ENCODE data around the gene ZMYM1. TPM values are rescaled to one million over a fixed set of nuclear protein-coding genes. Genes with fewer than 3 reads are reported as not detected.

Gene ZMYM1
- total and polyA plus RNA-seq, 2 of the 8 experiments (the other 6 are each of a cell fraction or from before 2014, with no cell fraction given) = 10.0 to 41.3 TPM

GRCh38 chr1:35046730-35047129 is 32.5 kb upstream of the ZMYM1 start:
- Histone ChIP-seq H2BK15ac (ENCODE audit: low read length) (no peak overlapping the region), H3K27ac (ENCODE audit: low read depth, low read length) (no peak overlapping the region), H3K23ac (ENCODE audit: insufficient read length) (no peak overlapping the region), H3K23me2 (ENCODE audit: low read depth, low read length) (no peaks in the 10 kb centered on the region), H2BK12ac (ENCODE audit: low read depth, low read length) (no peak overlapping the region), H3K4me2 (ENCODE audit: insufficient read depth in 1 of 2, low read depth in 2 of 2, low read length in 2 of 2) (no peak overlapping the region), H2BK120ac (replicated peaks; ENCODE audit: low read depth, low read length) (no peak overlapping the region), H2AK5ac (ENCODE audit: low read depth, low read length) (no peak overlapping the region), H3K79me1 (ENCODE audit: low read depth, low read length) (no peaks in the 10 kb centered on the region), H3K27me3 (replicated peaks in 1 of 4; ENCODE audit: control insufficient read depth in 3 of 4, extremely low read depth in 1 of 4, insufficient read depth in 3 of 4, low read length in 3 of 4) (no peaks in the 10 kb centered on the region; a peak in 1 of 7 replicates), H3K4me3 (ENCODE audit: extremely low read depth in 1 of 4, insufficient read depth in 2 of 4, low read depth in 3 of 4, low read length in 4 of 4) (no peak overlapping the region), H3K18ac (ENCODE audit: extremely low read depth, low read length) (no peak overlapping the region), H2BK20ac (ENCODE audit: low read length) (no peak overlapping the region), H3K36me3 (ENCODE audit: control insufficient read depth in 2 of 4, insufficient read depth in 4 of 4, low read length in 3 of 4) (no peaks in the 10 kb centered on the region), H3K4me1 (replicated peaks in 1 of 4; ENCODE audit: control insufficient read depth in 3 of 4, insufficient read depth in 4 of 4, low read length in 3 of 4) (no peaks in the 10 kb centered on the region; a peak in 1 of 7 replicates), H2BK5ac (ENCODE audit: low read depth, low read length) (no peak overlapping the region), H4K8ac (ENCODE audit: extremely low read depth, insufficient read depth, low read length) (no peak overlapping the region), H3K79me2 (ENCODE audit: control insufficient read depth in 1 of 2, insufficient read depth in 2 of 2, low read length in 2 of 2) (no peaks in the 10 kb centered on the region), H2AFZ (ENCODE audit: low read length) (0 out of 2 replicates have a peak overlapping the region, but pooled peaks have one; percentile 15), H3K4ac (replicated peaks; ENCODE audit: insufficient read length, low read depth, low read length) (no peak overlapping the region), H4K5ac (ENCODE audit: insufficient read length, low read depth, low read length) (no peak overlapping the region), H3K9ac (replicated peaks in 1 of 4; ENCODE audit: extremely low read depth in 1 of 4, low read depth in 3 of 4, low read length in 3 of 4) (no peak overlapping the region), H4K91ac (replicated peaks; ENCODE audit: insufficient read length, low read length) (no peak overlapping the region), H3K56ac (replicated peaks; ENCODE audit: insufficient read length, low read depth, low read length) (no peak overlapping the region), H4K20me1 (replicated peaks in 1 of 2; ENCODE audit: control insufficient read depth in 1 of 2, insufficient read depth in 2 of 2, low read length in 2 of 2) (no peaks in the 10 kb centered on the region), H3K9me3 (ENCODE audit: insufficient read depth in 2 of 2, low read depth in 1 of 2, low read length in 1 of 2) (no peaks in the 10 kb centered on the region), H3K14ac (ENCODE audit: insufficient read length) (no peak overlapping the region)
- ChIA-PET CTCF (ENCODE audit: partially characterized antibody) (interaction anchor here (1.2 kb wide), 1 partner anchor 127 kb away, joined by 3 read pairs; no protein-coding TSS in a partner anchor), POLR2A (ENCODE audit: partially characterized antibody) (interaction anchor here (0.9 to 1.4 kb wide), 4 partner anchors 14 to 17 kb away, joined by 3 to 5 read pairs (median 4); no protein-coding TSS in a partner anchor)
- FAIRE-seq = no peak
- 80% methylated on average over 5 of the region's 5 CpGs; no CpG with 5 or more reads in 1 of the 2 experiments for WGBS, 2 experiments (ENCODE audit: extremely low coverage in 1 of 2, insufficient coverage in 1 of 2, insufficient read length in 1 of 2, insufficient replicate concordance in 2 of 2, low coverage in 1 of 2, low lambda C conversion rate in 2 of 2, missing lambda C conversion rate in 1 of 2)
- no peak for DNase-seq (ENCODE audit: low read depth in 1 of 2, low spot score in 2 of 2)
- TF ChIP-seq SIX5 (IDR thresholded peaks at IDR 0.05; ENCODE audit: low read depth, low read length) (no peak), POLR2AphosphoS5 (IDR thresholded peaks at IDR 0.05; ENCODE audit: low read depth, low read length) (no peak), CBX5 (IDR thresholded peaks at IDR 0.05; ENCODE audit: low read depth, low read length) (no peak), PHF8 (conservative IDR thresholded peaks at IDR 0.05; ENCODE audit: low read depth, low read length) (no peak), TCF12 (IDR thresholded peaks at IDR 0.05; ENCODE audit: low read depth, low read length) (no peak), RAD21 (IDR thresholded peaks at IDR 0.05 in 1 of 2, conservative IDR thresholded peaks at IDR 0.05 in 1 of 2; ENCODE audit: low read depth in 2 of 2, low read length in 2 of 2) (no peak), ATF3 (IDR thresholded peaks at IDR 0.05; ENCODE audit: insufficient read depth, low read depth, low read length) (no peak), KDM4A (IDR thresholded peaks at IDR 0.05; ENCODE audit: low read depth, low read length, severe bottlenecking) (no peak), KDM1A (IDR thresholded peaks at IDR 0.05; ENCODE audit: borderline replicate concordance, low read length) (no peak), SIRT6 (IDR thresholded peaks at IDR 0.05; ENCODE audit: low read length) (no peak), CHD2 (IDR thresholded peaks at IDR 0.05; ENCODE audit: low read length) (no peak), TAF7 (optimal IDR thresholded peaks at IDR 0.05; ENCODE audit: borderline replicate concordance, low read depth, low read length) (no peak), SIN3A (conservative IDR thresholded peaks at IDR 0.05 in 1 of 2, IDR thresholded peaks at IDR 0.05 in 1 of 2; ENCODE audit: low read depth in 1 of 2, low read length in 2 of 2) (no peak)
